HG03095 (cell line): ENCODE results near the gene CSNK1G2.

Source experiments
- ATAC-seq: cut with Tn5 transposase; IDR thresholded peaks from one replicate; pipeline ENCODE4 v1.9.1; 2021; ENCODE audit warnings: moderate library complexity; ENCODE audit not compliant: unreplicated experiment

CSNK1G2 gene

DNA sequence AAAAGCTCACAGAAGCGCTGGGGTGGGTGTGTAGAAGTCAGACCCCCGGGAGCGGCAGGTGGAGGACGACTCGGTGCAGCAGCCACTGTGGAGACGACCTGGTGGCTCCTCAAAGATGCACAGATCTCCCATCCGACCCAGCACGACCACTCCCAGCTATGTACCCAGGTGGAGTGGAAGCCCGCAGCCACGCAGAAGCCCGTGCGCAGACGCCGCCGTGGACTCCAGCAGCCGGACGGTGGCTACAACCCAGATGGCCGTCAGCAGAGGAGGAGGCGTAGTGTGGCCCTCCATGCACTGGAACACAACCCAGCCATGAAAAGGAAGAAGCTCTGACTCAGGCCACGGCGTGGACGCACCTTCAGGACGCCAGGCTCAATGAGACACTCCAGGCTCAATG, 21.7 kb downstream of the CSNK1G2 start:
- no peak for ATAC-seq

- no peak for ATAC-seq
These were observed 26.2 kb downstream of the CSNK1G2 start for GRCh38 chr19:1967087-1967608.

GRCh38 chr19:1968279-1969175, 27.6 kb downstream of the CSNK1G2 start:
- ATAC-seq, result no peak

- ATAC-seq, result no peak
These were observed 28.4 kb downstream of the CSNK1G2 start for GRCh38 chr19:1969176-1970002.

DNA sequence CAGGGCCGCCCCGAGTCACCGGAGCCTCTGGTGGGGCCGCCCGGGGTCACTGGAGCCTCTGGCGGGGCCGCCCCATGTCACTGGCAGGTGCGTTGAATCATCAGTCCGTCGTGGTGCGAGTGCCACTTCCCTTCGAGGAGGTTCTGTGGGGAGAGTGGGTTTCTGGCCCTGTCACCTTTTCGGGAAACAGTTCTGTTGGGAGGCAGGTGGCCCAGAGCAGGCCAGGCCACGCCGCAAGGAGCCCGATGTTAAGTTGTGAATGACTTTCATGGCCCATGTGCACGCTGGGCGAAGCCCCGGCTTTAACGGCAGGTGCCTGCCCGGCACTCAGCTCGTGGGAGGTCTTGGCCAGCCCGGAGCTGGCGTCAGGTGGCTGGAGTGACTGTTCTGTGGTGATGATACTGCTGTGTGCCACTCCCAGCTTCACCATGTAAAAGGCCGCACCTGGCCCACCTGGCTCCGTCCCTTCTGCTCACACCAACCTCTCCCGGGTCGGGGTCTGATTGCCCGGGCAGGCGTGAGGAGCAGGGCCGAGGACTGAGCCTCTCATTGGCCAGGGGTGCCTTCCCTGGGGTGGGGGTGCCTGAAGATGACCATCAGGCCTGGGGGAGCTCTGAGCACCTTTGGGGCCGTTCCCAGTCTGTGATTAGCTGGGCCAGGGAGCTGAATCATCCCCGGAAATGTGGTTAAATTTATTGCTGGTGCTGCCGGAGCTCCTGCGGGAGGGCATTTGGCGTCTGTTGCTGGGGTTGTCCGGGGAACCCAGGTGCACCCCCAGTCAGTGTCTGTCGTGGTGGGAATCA, 29.2 kb downstream of the CSNK1G2 start:
- no peak for ATAC-seq

GRCh38 chr19:1970806-1971502, 30.0 kb downstream of the CSNK1G2 start:
- ATAC-seq, result no peak

DNA sequence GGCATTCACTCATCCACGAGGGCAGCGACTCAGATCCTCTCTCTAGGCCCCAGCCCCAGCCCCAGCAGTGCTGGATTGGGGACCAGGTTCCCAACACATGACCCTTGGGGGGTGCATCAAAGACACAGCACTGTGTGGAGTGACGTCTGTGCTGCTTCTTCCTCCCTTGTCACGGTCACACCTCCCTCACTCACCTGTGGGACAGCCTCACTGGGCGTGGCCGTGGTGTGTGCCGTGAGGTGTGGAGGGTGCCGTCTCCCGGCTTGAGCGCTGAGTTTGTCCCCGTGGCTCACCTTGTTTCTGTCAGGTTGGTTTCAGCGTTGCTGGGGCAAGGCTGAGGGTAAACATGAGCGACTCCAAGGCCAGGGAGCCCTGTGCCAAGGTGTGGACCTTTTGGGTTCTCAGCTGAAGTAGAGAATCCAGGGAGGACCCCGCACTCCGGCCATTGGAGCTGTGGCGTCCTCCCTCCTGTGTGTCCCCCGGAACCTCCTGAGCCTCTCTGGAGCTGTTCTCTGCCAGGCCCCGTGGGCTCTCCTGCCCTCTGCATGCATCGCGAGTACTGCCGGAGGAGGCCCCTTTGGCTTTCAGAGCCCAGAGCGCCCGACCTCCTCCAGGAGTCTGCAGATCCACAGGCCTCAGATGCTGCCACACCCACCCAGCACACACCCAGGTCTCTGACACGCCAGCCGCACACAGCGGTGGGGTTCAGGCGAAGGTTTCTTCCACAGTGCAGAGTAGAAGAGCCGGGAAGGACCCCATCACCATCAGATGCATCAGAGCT, 33.6 kb downstream of the CSNK1G2 start:
- no peak for ATAC-seq

DNA sequence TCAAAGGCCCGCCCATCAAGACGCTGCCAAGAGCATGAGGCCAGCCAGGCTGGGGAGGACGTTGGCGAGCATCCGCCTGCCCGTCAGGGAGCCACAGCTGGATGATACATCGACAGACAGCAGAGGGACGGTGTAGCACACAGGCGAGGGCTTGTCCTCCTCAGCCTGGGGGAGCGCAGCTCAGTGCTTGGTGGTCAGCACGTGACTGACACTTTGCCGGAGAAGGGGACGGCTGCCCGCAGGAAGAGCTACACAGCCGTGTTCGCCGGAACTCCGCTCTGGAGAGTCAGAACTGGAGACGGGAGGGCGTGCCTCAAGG, 34.1 kb downstream of the CSNK1G2 start:
- no peak for ATAC-seq

GRCh38 chr19:1977120-1977519, 36.1 kb downstream of the CSNK1G2 start:
- no peak for ATAC-seq

- no peak for ATAC-seq
These were observed 37.4 kb downstream of the CSNK1G2 start for GRCh38 chr19:1978346-1978894.

- no peak for ATAC-seq
These were observed 38.0 kb downstream of the CSNK1G2 start for GRCh38 chr19:1979017-1979416.

DNA sequence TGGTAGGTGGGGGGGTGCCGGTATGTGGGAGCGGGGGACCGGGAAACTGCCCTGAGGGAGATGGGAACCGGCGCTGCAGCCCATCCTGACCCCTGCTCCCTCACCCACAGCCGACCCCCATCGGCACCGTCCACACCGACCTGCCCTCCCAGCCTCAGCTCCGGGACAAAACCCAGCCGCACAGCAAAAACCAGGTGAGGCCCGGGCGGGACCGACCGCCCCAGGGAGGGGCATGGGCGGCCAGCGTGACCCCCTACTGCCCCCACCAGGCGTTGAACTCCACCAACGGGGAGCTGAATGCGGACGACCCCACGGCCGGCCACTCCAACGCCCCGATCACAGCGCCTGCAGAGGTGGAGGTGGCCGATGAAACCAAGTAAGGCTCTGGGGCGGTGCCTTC, 38.7 kb downstream of the CSNK1G2 start:
- no peak for ATAC-seq

DNA sequence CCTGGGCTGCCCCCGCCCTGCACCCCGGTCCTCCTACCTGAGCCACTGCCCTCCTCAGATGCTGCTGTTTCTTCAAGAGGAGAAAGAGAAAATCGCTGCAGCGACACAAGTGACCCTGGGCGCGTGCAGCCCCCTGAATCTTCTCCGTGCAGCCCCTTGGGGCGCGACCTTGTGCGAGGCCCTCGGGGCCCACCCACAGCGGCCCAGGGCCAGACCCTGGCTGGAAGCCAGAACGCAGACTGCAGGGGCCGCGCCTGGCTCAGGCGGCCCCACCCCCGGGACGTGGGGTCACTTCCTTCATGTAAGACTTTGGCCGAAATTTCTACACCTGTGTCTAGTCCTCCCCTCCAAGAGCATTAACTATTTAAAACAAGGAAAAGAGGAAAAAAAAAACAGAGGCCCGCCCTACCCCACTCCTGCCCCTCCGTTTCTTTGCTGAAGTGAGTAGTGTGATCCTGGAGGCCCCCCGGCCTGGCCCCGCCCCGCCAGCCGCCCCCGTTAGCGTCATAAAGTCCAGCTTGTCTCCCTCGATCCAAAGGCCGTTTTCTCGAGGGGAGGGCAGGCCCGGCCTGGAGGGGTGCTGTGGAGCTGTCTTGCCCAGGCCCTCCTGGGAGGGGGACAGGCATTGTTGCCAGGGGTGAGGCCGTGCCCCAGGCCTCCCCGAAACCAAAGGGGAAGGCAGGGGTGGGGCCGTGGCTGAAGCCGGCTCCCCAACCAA, 39.3 kb downstream of the CSNK1G2 start:
- no peak for ATAC-seq

- ATAC-seq, result no peak
These were observed 39.8 kb downstream of the CSNK1G2 start for GRCh38 chr19:1980809-1981181.

DNA sequence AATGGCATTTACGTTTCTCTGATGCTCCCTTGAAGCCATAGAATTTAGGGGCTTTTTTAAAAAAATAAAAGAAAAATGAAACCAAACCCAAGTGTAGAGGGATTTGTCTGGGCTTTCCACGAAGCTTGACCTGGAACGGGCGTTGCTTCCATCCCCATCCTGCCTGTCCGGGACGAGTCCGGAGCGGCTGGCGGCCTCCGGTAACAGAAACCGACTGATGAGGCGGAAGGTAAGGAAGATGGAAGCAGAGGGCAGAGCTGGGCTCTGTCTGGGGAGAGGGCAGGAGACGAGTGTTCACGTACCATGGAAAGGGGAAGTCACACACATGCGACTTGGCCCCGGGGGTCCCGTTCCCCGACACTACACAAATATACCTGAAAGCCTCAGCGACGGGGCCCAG, 40.3 kb downstream of the CSNK1G2 start:
- ATAC-seq, result no peak

DNA sequence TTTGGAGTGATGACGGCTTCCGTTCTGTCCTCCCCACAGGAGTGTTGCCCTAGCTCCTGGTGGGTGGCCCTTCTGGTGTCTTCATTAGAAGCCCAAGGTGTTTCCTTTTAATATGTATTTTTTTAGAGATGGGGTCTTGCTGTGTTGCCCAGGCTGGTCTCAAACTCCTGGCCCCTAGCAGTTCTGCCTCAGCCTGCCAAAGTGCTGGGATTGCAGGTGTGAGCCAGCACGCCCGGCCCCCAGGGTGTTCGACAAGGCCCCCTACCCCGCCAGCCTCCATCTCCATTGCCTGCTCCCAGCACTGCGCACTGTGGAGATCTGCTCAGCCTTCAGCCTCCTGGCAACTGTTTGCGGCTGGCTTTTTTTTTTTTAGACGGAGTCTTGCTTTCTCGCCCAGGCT, 43.4 kb downstream of the CSNK1G2 start:
- no peak for ATAC-seq

DNA sequence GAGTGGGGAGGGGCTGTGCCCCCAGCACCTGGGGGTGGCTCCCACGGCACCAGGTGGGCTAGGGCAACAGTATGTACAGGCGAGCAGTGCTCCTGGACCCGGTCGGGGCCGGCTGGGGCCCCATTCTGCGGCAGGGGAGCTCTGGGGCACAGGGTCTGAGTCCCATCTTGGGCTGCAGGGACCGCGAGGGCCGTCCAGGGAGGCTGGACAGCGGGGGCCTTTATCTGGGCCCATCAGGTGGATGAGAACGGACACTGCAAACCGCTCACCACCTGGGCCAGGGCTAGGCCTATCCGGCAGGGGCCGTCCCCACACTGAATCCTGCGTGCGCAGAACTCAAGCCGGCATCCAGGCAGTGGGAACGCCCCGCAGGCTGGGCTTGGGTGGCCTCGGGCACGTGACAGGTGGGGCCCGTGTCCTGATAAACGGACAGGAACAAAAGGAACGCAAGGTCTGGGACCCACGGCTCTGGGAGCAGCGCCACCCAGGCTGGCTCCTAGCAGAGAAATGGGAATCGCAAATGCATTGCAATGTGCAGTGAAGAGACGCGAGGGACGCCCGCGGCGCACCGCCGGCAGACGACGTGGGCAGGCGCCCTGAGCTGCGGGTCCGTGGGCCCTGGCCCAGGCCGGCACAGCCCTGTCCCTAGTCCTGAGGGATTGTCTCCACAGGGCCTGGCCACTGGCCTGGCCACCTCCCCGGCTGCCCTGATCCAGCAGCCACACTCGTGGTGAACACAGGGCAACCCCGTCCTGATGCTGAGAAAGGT, 44.8 kb downstream of the CSNK1G2 start:
- ATAC-seq, result no peak
